Nasal cavity respiratory epithelium epithelial cell of viscerocranial mucosa (primary cell): ENCODE measurements around the gene CDY1. TPM values are rescaled to one million over a fixed set of nuclear protein-coding genes. Genes with fewer than 3 reads are reported as not detected.

ENCODE experiments used
- total RNA-seq: library from RNA; depleted of rRNA; stranded (reverse); fragments of >200 nt; gene quantifications from 2 replicates; pipeline ENCODE4 v1.2.3, GENCODE V29; 2014

The CDY1 gene
- total RNA-seq, result not detected in 2 replicates

GRCh38 chrY:25621817-25622216 is at the start of gene CDY1:
CDY1 (plus strand) TSS chrY:25622117; CDS start chrY:25622443, 326 bp downstream.

